GM21825 (cell line): ENCODE results near the gene CYB5A.
A peak's percentile ranks its signal among the peaks of the same experiment; 100 is the strongest.

Experiments
- ATAC-seq: cut with Tn5 transposase; IDR thresholded peaks from one replicate; pipeline ENCODE4 v1.9.1; 2021; ENCODE audit warnings: mild to moderate bottlenecking, moderate library complexity; ENCODE audit not compliant: unreplicated experiment

CYB5A gene

GRCh38 chr18:74278058-74278457 is 13.7 kb downstream of the CYB5A start:
- ATAC-seq = no peak

GRCh38 chr18:74277296-74277695 is 14.5 kb downstream of the CYB5A start:
- ATAC-seq = no peak

- no peak for ATAC-seq
Measured at GRCh38 chr18:74276609-74277008, 15.2 kb downstream of the CYB5A start.

GRCh38 chr18:74275736-74276135 is 16.0 kb downstream of the CYB5A start:
- no peak for ATAC-seq

- no peak for ATAC-seq
Measured at GRCh38 chr18:74274700-74275099, 17.1 kb downstream of the CYB5A start.

GRCh38 chr18:74273394-74273793 is 18.4 kb downstream of the CYB5A start:
- no peak for ATAC-seq

GRCh38 chr18:74271635-74272034 is 20.1 kb downstream of the CYB5A start:
- no peak for ATAC-seq

- ATAC-seq = no peak
Measured at GRCh38 chr18:74268933-74269620, 22.7 kb downstream of the CYB5A start.

GRCh38 chr18:74268175-74268574 is 23.6 kb downstream of the CYB5A start:
- ATAC-seq = no peak

- ATAC-seq = no peak
Measured at GRCh38 chr18:74266161-74266560, 25.6 kb downstream of the CYB5A start.

- ATAC-seq = no peak
Measured at GRCh38 chr18:74265546-74266098, 26.1 kb downstream of the CYB5A start.

- peak; percentile 99 for ATAC-seq
Measured at GRCh38 chr18:74264303-74265020, 27.3 kb downstream of the CYB5A start.

- no peak for ATAC-seq
Measured at GRCh38 chr18:74261053-74261713, 30.6 kb downstream of the CYB5A start.

GRCh38 chr18:74259347-74259746 is 32.4 kb downstream of the CYB5A start:
- no peak for ATAC-seq

GRCh38 chr18:74257083-74257482 is 34.7 kb downstream of the CYB5A start:
- ATAC-seq = no peak

- ATAC-seq = no peak
Measured at GRCh38 chr18:74256190-74256589, 35.6 kb downstream of the CYB5A start.

GRCh38 chr18:74255131-74255616 is 36.6 kb downstream of the CYB5A start:
- no peak for ATAC-seq

- ATAC-seq = no peak
Measured at GRCh38 chr18:74252039-74252395, 39.7 kb downstream of the CYB5A start.

GRCh38 chr18:74251297-74252038 is 40.3 kb downstream of the CYB5A start:
- no peak for ATAC-seq

GRCh38 chr18:74250131-74250530 is 41.6 kb downstream of the CYB5A start:
- ATAC-seq = no peak
